Measurements from ENCODE around the gene SEMA7A.

The SEMA7A gene

DNA sequence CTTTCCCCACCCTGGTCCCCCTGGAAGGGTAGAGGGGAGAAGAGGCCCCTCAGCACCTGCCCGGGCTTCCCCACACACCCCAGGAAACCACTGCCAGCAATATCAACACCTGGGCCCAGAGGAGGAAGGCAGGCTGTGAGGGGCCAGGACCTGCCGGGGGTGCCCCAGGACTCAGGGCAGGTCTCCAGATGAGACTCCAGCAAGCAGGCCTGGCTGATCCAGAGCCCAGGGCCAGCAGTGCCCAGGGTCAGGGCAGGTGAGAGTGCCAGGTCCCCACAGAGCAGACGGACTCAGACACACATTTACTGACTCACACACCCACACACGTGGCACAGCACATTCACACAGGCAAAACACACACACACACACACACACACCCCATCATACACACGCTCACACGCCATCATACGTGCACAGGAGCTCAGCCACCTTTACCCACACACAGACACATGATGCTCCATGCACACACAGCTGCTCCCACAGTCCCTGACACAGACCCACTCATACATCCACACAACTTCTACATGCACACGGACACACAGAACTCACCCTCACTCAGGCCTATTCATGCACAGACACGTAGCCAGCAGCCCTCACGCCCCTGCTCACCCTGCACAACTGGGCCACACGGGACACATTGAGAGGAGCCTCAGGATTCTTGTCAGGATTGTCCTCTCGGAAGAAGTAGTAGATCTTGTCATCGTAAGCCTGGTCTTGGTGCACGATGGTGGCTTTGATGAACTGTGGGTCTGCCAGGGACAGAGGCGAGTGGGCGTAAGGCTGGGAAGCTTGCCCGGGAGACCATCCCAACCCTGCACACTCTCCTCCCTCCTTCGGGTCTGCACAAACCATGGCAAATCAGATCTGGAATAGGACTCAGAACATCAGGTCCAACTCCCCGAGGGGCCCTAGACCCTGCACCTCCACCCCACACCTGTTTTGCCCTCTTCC is 17.5 kb downstream of the SEMA7A start:
- DNase-seq (ENCODE audit: low read depth): no peak

DNA sequence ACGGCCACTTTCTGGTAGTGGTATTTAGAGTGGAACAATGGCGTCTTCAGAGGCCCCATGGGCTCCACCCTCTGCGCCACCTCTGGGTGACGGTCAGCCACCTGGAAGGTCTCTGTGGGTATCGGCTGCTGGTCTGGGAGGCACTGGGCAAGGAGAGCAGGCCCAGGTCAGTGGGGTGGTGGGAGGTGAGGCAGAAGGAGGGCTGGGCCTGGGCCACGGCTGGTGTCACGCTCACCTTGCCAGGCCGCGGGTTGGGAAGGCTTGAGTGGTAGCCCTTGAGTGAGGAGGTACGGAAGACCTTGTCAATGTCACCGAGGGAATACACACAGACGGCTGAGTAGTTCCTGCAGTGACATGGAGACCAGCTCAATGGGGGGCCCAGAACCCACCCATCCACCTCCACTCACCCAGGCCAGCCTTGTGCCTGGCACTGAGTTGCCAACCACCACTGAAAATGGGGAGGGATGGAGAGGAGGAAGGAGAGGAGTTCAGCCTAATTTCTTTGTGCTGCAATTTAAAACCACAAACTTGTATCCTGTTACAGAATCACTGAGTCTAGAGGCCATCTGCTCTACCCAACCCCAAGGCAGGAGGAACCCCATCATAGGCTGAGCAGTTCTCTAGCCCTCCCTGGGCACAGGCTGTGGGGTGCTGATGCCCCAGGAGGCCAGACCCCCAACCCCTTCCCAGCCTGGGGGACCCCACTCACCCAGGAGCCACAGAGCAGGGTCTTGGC is 19.0 kb downstream of the SEMA7A start:
- no peak for DNase-seq (ENCODE audit: low read depth)

GRCh38 chr15:74414081-74414580 is 19.6 kb downstream of the SEMA7A start:
- no peak for DNase-seq (ENCODE audit: low read depth)

- DNase-seq (ENCODE audit: low read depth): no peak
These were observed 20.2 kb downstream of the SEMA7A start for GRCh38 chr15:74413350-74414080.

DNA sequence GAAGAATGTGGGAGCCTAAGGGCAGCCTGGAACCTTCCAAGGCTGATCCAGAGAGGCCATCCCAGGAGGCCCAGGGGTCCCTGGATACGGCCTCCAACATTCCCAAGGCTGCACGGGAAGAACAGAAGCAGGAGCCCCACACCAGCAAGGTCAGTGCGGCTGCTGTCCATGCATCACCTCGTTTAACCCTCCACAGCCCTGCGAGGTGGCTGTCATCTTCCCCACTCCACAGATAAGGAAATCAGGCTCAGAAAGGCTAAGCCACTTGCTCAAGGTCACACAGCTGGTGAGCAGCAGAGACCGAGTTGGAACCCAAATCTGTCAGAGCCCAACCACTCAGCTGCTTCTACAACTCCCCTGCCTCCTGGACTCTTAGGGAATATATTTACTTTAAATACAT is 21.6 kb downstream of the SEMA7A start:
- no peak for DNase-seq (ENCODE audit: low read depth)

GRCh38 chr15:74411686-74412085 is 22.1 kb downstream of the SEMA7A start:
- no peak for DNase-seq (ENCODE audit: low read depth)

DNA sequence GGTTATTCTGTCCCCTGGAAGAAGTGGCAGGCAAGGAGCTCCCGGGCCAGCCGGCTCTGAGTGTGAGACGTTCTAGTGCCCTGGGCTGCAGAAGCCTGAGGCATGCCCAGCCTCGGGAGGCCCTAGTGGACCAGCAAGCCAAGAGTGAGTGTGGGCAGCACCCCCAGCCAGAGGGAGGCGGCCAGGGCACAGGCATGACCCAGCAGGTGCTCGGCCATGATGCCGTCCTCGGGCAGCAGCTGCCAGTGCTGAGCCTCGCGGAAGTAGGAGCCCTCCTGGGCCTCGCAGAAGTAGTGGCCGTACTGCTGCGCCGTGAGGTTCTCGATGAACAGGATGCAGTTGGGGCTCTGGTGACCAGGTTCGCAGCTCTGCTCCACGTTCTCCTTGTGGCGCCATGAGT is 23.3 kb downstream of the SEMA7A start:
- DNase-seq (ENCODE audit: low read depth): no peak

DNA sequence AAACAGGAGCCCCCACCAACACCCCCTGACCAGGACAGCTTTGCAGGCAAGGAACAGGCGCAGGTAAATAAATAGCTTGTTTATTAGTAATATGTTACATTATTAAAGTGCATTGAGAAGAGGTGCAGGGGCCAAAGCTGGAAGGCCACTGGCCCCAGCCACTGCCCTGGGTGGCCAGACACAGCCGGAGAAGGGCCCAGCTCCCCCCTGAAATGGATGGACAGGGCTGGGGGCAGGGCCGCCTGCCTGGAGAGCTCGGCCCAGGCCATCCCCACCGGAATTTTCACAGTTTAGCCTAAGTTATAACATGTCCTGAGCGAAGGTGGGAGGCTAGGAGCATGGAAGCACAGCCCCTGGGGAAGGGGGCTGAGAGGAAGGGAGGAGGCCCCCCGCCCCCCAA is 24.5 kb downstream of the SEMA7A start:
- no peak for DNase-seq (ENCODE audit: low read depth)

GRCh38 chr15:74408815-74409214 is 24.9 kb downstream of the SEMA7A start:
- no peak for DNase-seq (ENCODE audit: low read depth)

DNA sequence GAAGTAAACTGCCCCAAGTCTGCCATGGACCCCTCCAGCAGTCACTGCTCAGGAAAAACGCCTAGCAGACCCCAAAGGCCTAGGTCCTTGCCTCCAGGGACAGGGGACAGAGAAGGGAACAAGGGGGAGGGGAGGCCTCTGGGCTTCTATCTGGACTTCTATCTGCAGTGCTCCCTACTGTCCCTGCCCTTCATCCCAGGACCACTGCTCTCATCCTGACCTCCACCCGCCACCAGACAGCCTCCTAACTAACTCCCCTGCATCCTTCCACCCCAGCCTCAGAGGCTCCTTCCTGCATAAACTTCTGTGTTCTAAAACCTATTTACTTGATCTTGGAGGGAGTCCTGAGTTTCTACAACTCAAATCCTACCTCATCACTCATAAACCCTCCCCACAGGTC is 25.4 kb downstream of the SEMA7A start:
- DNase-seq (ENCODE audit: low read depth): no peak

- DNase-seq (ENCODE audit: low read depth): peak; percentile 96
These were observed 26.6 kb downstream of the SEMA7A start for GRCh38 chr15:74406992-74407705.

DNA sequence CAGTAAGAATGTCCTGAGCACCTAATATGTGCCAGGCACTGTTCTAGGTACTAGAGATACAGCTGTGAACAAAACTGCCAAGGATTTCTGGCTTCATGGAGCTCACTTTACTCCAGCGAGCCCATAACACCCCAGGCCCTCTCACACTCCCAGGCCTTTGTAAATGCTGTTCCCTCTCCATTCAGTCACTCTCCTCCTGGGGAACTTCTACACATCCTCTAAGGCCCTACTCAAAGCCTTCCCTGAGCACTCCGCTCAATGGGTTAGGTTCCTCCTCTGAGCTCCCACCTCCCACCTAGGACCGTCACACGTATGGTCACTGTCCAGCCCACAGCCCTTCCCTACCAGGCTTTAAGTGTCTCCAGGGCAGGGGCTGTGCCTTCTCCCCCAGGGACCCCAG is 27.2 kb downstream of the SEMA7A start:
- DNase-seq (ENCODE audit: low read depth): no peak

DNA sequence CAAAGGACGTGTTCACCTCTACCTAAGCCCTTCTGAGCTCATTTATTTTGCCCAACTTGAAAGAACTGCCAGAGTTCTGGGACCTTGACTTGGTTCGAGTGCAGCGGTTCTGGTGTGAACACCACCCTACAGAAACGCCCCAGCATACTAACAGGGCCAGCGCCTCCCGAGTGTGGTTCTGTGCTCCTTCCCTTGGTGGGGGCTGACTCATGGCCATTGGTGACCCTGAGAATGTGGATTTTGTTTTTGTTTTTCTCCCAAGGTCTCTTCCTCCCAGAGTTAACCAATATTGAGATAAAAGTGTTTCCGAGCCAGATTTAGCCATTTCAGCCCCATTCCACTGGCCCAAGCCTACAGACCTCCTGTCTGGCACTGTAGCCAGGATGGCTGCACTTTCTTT is 27.9 kb downstream of the SEMA7A start:
- peak; percentile 67 for DNase-seq (ENCODE audit: low read depth)

DNA sequence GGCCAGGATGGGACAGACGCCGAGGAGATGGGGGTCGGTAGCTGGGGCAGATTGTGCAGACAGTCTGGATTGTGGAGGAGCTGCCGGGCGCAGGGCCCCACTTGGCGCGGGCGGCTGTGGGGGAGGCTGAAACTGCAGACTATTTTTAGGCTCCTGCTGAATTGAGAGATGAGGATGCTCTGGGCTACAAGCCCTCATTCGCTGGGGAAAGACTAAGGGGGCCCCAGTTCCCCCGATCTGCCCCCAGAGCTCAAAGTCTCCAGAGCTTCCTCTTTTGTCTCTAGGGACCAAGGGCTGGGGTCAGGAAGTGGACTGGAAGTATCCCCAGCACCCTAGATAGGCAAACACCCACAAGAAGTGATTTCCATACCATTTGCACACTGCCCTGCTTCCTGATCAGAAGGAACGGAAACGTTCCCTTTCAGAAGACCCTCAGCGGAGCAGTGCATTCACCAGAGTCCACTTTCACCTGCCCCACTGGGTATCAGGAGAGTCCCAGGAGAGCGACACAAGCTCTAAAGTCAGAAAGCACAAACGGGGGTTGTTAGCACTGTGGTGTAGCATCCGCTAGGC is 29.7 kb downstream of the SEMA7A start:
- DNase-seq (ENCODE audit: low read depth): peak; percentile 41

GRCh38 chr15:74403588-74403919 is 30.2 kb downstream of the SEMA7A start:
- DNase-seq (ENCODE audit: low read depth): no peak

DNA sequence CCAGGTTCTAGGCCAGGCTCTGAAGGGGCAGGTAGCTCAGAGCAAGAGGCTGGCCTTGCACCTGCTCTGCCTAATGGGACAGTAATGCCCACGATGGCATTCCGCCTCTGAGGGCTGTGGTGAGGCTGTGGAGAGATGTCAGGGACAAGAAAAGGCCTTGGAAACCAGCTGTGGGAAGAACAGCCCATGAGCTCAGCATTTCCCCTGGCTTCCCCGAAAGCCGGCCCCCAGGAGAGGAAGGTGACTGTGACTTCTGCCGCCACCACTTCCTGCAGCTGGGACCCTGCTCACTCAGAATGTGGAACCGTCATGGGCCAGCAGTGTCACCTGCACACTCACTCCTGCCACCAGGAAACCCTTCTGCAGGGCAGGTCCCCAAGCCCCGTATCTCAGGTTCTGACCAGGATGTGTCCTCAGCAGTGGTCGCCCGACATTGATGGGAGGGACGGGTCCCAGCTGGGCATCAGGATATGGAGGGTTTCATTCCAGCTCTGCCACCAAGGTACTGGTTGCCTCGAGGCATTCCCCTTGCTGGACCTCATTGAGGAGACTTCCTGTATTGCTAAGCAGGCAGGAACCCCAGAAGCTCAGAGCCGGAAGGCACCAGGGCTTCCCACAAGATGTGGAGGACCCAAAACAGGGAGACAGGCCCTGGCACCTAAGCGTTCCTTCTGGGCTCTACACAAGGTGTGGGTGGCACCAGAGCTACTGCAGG is 30.7 kb downstream of the SEMA7A start:
- no peak for DNase-seq (ENCODE audit: low read depth)

- DNase-seq (ENCODE audit: low read depth): no peak
These were observed 31.4 kb downstream of the SEMA7A start for GRCh38 chr15:74402337-74402841.

GRCh38 chr15:74400915-74401757 is 32.6 kb downstream of the SEMA7A start:
- DNase-seq (ENCODE audit: low read depth): no peak

- peak; percentile 52 for DNase-seq (ENCODE audit: low read depth)
These were observed 33.4 kb downstream of the SEMA7A start for GRCh38 chr15:74400313-74400860.

Data from amniotic epithelial cell (primary cell).